Transverse colon (tissue), 4 donors: ENCODE measurements around the gene SH2B3. TPM values are rescaled to one million over a fixed set of nuclear protein-coding genes. Genes with fewer than 3 reads are reported as not detected.

Experiments
- DNase-seq: peaks from one replicate; pipeline ENCODE4 v3.0.0-alpha.2; 2019
- H3K27ac ChIP-seq, 4 donors: fragments of 200-600 bp; sonication (generic); 2 replicates each; pipeline ENCODE4 v1.5.1; 2016 to 2018; ENCODE audit warnings: inconsistent platforms in 4 of 4
- H3K27me3 ChIP-seq: fragments of 200-600 bp; sonication (generic); 2 replicates; pipeline ENCODE4 v1.5.1; 2017; ENCODE audit warnings: inconsistent platforms
- H3K36me3 ChIP-seq, 4 donors: fragments of 200-600 bp; sonication (generic); 2 replicates each; pipeline ENCODE4 v1.5.1; 2017 to 2019; ENCODE audit warnings: inconsistent platforms in 4 of 4
- H3K4me1 ChIP-seq, 4 donors: fragments of 200-600 bp; sonication (generic); 2 replicates each; pipeline ENCODE4 v1.5.1; 2017 to 2020; ENCODE audit warnings: inconsistent platforms in 4 of 4
- H3K4me3 ChIP-seq, 4 donors: fragments of 200-600 bp; sonication (generic); 1 replicate in 1 of 4; 2 replicates in 3 of 4; pipeline versions ENCODE4 v1.5.1 to v1.6.1; 2017 to 2019; ENCODE audit warnings: inconsistent platforms in 4 of 4
- H3K9me3 ChIP-seq, 2 donors: fragments of 200-600 bp; sonication (generic); 2 replicates each; pipeline ENCODE4 v1.5.1; 2017 to 2019; ENCODE audit warnings: inconsistent platforms in 2 of 2
- EP300 ChIP-seq: sonication (generic); formaldehyde crosslinking; IDR thresholded peaks from one replicate; pipeline ENCODE4 v1.6.1; 2017; ENCODE audit warnings: antibody characterized with exemption, low read depth
- POLR2A ChIP-seq: fragments of 450-650 bp; IDR thresholded peaks from one replicate; pipeline ENCODE4 v1.6.1; 2016; ENCODE audit warnings: antibody characterized with exemption, mild to moderate bottlenecking, moderate library complexity
- POLR2AphosphoS5 ChIP-seq, 3 donors: sonication (generic); formaldehyde crosslinking; IDR thresholded peaks; one replicate each; pipeline ENCODE4 v1.6.1; 2016; ENCODE audit warnings: antibody characterized with exemption in 3 of 3
- WGBS, 2 donors: methylation state at CpG; one replicate each; pipeline ENCODE4 v1.1.5; 2018; ENCODE audit warnings: low coverage in 1 of 2; 5-methylcytosine and 5-hydroxymethylcytosine counted together
- in situ Hi-C, 4 donors: fragments of 200-750 bp; cut with MboI; loops; one replicate each; pipeline versions ENCODE4 v1.15.0 to v1.15.1; 2017; ENCODE audit warnings: low sequenced_read_pairs in 3 of 4, low pct_ligation_motif_present in 1 of 4, low pct_unique_long_range_greater_than_20kb in 1 of 4
- intact Hi-C: fragments of 100-400 bp; cut with DNase I; formaldehyde crosslinking; loops from one replicate; pipeline ENCODE4 v1.15.1; 2023; ENCODE audit warnings: low total_unique reads
- total RNA-seq, 4 donors: library from RNA; depleted of rRNA; stranded (reverse); fragments of >200 nt; gene quantifications; one replicate each; pipeline ENCODE4 v1.1.0, GENCODE V29; 2016
- TF ChIP-seq, protein P1 (sequence below), 5 experiments: fragments of 200-600 bp in 3 of 5; fragments of 450-650 bp in 2 of 5; sonication (generic) in 3 of 5; IDR thresholded peaks; 1 replicate in 2 of 5; 2 replicates in 3 of 5; pipeline ENCODE4 v1.5.1; 2016 to 2017; ENCODE audit warnings: antibody characterized with exemption in 5 of 5, inconsistent platforms in 3 of 5, mild to moderate bottlenecking in 2 of 5, moderate library complexity in 1 of 5

SH2B3 gene
- total RNA-seq, 4 donors from 2014 or later: 22.3 to 99.1 (median 43.6) TPM

DNA sequence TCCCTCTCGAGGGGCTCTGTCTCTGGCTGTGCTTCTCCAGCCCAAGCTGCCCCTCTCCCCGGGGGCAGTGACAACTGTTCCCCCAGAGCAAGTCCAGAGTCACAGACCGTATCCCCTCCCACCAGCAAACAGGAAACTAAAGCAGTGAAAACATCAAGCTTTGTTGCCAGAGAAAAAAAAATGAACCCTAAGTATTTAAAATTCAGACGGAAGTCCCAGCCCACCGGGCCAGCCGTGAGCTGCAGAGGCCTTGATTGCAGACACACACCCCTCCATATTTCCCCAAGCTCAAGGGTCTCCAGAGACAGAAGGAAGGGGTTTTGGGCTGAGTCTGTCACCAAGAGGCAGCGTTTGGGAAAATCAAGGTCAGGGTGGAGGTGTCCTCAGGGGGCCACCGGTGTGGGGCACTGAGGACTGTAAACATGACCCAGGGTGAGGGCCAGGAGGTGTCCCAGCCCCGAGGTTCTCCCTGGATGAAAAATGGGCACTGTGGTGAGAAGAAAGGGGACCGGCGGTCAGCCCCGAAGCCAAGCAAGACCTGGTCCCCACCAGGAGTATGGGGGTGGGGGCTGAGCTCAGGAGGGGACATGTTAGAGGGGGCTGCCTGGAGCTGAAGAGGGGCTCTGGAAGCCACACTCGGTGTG, 44.5 kb upstream of the SH2B3 start:
- Histone ChIP-seq H3K27ac (no peak overlapping the region), H3K36me3 (peaks cover 0 to 3% (median 0%) of the 10 kb centered on the region in 4 donors), H3K9me3 (no peaks in the 10 kb centered on the region), H3K4me3 (no peak overlapping the region), H3K4me1 (no peaks in the 10 kb centered on the region), H3K27me3 (no peaks in the 10 kb centered on the region)
- TF ChIP-seq, protein P1, sequence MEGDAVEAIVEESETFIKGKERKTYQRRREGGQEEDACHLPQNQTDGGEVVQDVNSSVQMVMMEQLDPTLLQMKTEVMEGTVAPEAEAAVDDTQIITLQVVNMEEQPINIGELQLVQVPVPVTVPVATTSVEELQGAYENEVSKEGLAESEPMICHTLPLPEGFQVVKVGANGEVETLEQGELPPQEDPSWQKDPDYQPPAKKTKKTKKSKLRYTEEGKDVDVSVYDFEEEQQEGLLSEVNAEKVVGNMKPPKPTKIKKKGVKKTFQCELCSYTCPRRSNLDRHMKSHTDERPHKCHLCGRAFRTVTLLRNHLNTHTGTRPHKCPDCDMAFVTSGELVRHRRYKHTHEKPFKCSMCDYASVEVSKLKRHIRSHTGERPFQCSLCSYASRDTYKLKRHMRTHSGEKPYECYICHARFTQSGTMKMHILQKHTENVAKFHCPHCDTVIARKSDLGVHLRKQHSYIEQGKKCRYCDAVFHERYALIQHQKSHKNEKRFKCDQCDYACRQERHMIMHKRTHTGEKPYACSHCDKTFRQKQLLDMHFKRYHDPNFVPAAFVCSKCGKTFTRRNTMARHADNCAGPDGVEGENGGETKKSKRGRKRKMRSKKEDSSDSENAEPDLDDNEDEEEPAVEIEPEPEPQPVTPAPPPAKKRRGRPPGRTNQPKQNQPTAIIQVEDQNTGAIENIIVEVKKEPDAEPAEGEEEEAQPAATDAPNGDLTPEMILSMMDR (IDR thresholded peaks at IDR 0.05): no peak
- 70 to 73% methylated on average over 5 to 13 of the region's 13 CpGs for WGBS, 2 donors
- intact Hi-C loops: loop anchor here (1.0 kb wide), 1 partner anchor 41 kb away; no protein-coding TSS in a partner anchor
- in situ Hi-C loops: no loop called here
- DNase-seq: no peak

DNA sequence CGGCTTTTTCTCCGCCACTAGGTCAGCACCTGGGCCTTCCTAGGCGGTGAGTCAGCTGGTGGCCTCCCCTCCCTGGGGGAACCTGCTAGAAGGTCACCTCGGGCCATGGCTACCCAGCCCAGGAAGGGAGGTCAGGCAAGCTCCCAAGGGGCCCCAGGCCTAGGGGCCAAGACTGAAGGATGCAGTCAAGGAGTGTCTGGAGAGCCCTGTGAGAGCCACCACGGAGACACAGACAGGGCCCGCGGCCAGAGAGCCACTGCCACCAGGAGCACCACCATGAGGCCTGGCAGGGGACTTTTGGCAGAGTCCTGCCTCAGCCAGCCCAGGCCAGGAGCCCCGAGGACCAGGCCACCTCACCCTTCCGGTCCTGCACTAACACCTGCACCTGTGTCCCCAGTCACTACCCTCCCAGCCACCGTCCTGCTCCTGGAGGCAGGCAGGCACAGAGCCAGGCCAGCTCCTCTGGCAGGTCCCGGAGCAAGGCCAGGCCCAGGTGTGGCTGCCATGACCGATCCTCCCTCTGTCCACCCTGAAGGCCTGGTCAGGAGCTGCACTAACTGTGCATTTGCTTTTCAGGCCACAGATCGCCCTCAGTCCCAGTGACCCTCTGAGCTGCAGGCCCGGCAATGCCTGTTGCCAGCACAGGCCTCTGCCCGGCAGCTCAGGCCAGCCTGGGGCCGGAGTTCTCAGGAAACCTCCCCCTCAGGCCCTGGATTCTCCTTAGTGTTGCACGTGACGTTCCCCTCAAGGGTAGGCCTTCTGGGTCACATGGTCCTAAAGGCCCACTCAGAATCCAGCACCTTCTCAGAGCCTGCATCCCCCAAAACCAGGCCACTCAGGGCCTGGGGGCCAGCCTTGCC, 43.8 kb upstream of the SH2B3 start:
- no peak for DNase-seq
- intact Hi-C loops: loop anchor here (1.0 kb wide), 1 partner anchor 42 kb away; no protein-coding TSS in a partner anchor
- Histone ChIP-seq H3K36me3 (peaks cover 0 to 3% (median 0%) of the 10 kb centered on the region in 4 donors), H3K4me3 (no peak overlapping the region), H3K4me1 (peaks cover 0 to under 1% (median under 1%) of the 10 kb centered on the region in 4 donors), H3K27ac (no peak overlapping the region), H3K27me3 (no peaks in the 10 kb centered on the region), H3K9me3 (no peaks in the 10 kb centered on the region)
- TF ChIP-seq, protein P1 (IDR thresholded peaks at IDR 0.05): no peak
- TF ChIP-seq POLR2A (no peak), POLR2AphosphoS5 (IDR thresholded peaks at IDR 0.05) (no peak), EP300 (no peak)
- in situ Hi-C loops: no loop called here
- WGBS, 2 donors: 79% methylated on average over 18 of the region's 18 CpGs; no CpG with 5 or more reads in 1 of the 2 donors

DNA sequence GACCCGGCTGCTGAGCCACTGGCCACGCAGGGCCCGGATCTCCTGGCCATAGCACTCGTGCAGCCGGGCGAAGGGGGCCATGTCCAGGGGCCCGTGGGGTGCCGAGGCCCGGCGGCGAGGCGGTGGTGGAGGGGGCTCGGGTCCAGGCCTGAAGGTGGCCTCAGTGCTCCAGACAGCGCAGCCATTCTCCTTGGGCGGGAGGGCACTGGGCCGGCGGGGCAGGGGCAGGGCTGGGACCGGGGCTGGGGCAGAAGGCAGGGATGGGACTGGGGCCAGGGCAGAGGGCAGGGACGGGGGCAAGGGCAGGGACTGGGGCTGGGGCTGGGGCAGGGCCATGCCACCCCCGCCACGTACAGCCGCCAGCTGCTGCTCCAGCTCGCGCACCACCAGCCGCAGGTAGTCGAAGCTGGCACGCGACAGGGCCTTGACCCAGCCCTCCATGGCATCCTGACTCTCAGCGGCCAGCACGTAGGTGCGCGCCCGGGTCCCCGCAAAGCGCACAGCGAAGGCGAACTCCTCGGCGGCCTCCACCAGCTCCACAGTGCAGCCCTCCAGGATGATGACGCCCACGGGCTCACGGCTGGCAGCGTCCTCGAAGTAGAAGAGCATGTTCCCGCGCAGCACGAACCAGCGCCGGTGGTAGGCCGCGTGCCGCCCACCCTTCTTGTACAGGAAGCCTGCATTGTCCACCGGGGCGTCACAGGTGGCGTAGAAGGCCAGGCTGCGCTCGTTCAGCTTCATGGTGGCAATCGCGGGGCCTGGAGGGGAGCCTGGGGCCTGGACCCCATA, 42.8 kb upstream of the SH2B3 start:
- WGBS, 2 donors: 93 to 96% methylated on average over 10 to 38 of the region's 59 CpGs
- in situ Hi-C loops (no loop called here), intact Hi-C loops (no loop called here)
- TF ChIP-seq EP300 (no peak), POLR2AphosphoS5 (IDR thresholded peaks at IDR 0.05) (no peak), POLR2A (no peak)
- TF ChIP-seq, protein P1 (IDR thresholded peaks at IDR 0.05): no peak
- Histone ChIP-seq H3K4me1 (peaks cover 4 to 10% (median 7%) of the 10 kb centered on the region in 4 donors), H3K36me3 (peaks cover 0 to 3% (median 0%) of the 10 kb centered on the region in 4 donors), H3K27me3 (no peaks in the 10 kb centered on the region), H3K27ac (no peak overlapping the region), H3K9me3 (no peaks in the 10 kb centered on the region), H3K4me3 (no peak overlapping the region)
- no peak for DNase-seq

DNA sequence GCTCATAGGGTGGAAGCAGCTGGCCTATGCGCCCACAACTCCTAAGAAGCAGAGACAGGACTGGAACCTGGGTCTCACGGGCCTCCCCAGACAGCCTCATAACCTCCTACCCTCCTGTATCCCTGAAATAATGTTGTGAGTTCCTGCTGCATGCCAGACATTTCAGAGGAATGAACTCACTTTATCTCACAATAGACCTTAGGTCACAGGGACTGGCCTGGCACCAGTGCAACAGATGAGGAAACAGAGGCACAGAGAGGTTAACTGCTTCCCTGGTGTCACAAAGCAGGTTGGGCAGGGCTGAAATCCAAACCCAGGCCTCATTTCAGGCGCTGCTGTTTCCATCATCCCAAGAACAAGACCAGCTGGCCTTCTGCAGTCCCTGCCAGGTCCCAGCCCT, 42.1 kb upstream of the SH2B3 start:
- H3K36me3 ChIP-seq: peaks cover 0 to 3% (median 0%) of the 10 kb centered on the region in 4 donors
- WGBS, 2 donors: 81% methylated on average over 3 of the region's 3 CpGs; no CpG with 5 or more reads in 1 of the 2 donors
- H3K9me3 ChIP-seq: no peaks in the 10 kb centered on the region
- no peaks in the 10 kb centered on the region for H3K27me3 ChIP-seq
- intact Hi-C loops: no loop called here
- H3K27ac ChIP-seq: no peak overlapping the region
- H3K4me1 ChIP-seq: peaks cover 4 to 15% (median 12%) of the 10 kb centered on the region in 4 donors
- no peak for DNase-seq
- TF ChIP-seq EP300 (no peak), POLR2A (no peak), POLR2AphosphoS5 (IDR thresholded peaks at IDR 0.05) (no peak)
- TF ChIP-seq, protein P1 (IDR thresholded peaks at IDR 0.05): no peak
- H3K4me3 ChIP-seq: no peak overlapping the region
- in situ Hi-C loops: no loop called here
